CD4-positive, alpha-beta T cell treated with Interleukin-4 for 1 hour (primary cell): ENCODE data around the gene SLC12A3.
"Not testable (repeated sequence)": the region's sequence is repeated elsewhere in the genome, so short reads cannot be mapped to it uniquely, and the experiment has no call there.

Experiments used
- DNase-seq, 2 donors: peaks; one replicate each; pipeline ENCODE4 v3.0.0-alpha.2; 2020 to 2022

SLC12A3 gene

DNA sequence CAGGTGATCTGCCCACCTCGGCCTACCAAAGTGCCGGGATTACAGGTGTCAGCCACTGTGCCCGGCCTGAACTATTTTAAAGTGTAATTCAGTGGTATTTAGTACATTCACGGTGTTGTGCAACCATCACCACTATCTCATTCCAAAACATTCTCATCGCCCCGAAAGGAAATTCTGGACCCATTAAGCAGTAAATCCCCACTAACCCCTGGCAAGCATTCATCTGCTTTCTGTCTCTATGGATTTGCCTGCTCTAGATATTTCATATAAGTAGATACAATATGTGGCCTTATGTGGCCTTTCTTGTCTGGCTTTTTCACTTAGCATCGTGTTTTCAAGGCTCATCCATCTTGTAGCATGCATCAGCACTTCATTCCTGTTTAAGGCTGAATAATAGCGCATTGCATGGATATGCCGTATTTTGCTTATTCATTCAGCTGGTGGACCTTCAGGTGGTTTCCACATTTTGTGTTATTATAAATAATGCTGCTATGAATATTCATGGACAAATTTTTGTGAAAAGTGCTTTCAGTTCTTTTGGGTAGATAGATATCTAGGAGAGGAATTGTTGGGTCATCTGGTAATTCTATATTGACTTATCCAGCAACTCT, 58.6 kb downstream of the SLC12A3 start:
- no peak for DNase-seq

DNA sequence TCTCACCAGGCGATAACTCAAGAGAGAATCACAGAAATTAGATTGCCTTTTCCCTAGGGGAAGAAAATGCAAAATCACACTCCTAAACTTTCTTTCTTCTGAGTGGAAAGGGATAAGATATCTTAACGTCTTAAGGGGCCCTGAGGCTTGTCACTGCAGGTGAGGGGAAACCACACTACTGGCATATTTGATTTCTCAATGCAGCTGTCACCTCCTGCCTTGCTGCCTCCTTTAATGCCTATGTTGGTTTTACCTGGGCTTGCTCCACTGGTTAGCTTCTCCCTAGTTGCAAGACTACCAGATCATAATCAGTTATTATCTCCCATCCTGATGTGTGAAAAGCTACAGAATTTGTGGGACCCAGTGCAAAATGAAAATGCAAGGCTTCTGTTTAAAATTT, 62.5 kb downstream of the SLC12A3 start:
- DNase-seq: no peak

DNA sequence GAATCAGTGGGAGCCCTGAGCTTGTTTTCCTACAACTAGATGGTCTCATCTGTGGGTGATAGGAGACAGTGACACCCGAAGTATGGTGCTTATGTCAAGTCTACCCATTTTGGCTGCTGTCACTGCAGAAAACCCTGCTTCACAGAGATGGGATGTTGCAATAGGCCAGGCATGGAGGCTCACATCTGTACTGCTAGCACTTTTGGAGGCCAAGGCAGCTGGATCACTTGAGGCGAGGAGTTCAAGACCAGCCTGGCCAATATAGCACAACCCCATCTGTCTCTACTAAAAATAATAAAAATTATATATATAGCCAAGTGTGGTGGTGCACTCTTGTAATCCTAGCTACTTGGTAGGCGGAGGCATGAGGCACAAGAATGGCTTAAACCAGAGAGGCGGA, 64.6 kb downstream of the SLC12A3 start:
- no peak for DNase-seq

DNA sequence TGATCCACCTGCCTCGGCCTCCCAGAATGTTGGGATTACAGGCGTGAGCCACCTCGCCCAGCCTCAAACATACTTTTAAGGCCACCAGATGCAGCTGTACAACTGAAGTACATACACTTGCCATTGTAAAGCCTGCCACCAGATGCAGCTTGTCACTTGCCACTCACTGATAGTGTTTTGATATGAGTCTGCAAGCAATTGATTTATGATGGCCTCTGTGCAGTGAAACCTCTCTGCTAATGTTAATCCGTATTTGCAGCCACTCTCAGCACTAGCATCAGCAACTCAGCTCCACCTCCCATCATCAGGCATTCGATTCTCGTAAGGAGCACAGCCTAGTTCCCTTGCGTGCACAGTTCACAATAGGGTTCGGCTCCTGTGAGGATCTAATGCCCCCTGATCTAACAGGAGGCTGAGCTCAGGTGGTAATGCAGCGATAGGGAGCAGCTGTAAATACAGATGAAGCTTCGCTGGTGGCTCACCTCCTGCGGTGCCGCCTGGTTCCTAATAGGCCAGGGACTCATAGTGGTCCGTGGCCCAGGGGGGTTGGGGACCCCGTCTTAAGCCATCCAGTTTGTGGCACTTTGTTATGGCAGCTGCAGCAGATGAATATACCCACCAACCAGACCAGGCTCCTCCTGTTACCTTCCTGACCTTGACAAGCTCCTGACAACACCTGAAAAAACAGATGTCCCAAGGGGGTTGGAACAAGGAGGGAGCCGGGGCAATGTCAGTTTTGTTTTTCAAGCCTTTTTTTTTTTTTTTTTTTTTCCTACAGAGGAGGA, 65.7 kb downstream of the SLC12A3 start:
- DNase-seq: no peak

DNA sequence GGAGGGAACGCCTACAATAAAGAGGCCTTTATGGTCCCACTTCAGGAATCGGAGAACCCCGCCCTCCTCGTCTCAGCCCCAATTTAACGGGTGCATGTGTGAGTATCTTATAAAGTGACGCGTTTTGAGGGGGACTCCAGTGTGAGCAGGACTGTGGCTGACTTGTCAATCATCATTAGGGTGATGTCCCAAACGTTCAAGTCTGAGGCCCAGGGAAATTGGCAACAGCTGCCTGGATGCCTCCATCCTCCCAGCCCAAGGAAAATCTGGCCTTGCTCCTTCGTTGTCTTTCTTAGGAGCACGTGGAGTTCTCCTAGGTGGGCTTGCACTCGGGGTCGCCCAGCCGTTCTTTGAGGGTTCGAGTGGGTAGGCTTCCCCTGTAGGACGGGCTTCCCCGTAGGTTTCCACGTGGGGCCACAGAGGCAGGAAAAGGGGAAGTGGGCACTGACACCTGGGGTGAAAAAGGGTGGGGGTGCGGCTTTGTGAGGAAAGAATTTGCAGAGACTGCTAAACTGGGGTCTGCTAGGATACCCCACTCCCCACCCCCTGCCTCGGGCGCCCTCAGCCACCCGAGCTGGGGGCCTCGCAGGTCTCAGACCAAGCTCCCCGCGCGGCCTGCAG, 66.4 kb downstream of the SLC12A3 start:
- DNase-seq: no peak

DNA sequence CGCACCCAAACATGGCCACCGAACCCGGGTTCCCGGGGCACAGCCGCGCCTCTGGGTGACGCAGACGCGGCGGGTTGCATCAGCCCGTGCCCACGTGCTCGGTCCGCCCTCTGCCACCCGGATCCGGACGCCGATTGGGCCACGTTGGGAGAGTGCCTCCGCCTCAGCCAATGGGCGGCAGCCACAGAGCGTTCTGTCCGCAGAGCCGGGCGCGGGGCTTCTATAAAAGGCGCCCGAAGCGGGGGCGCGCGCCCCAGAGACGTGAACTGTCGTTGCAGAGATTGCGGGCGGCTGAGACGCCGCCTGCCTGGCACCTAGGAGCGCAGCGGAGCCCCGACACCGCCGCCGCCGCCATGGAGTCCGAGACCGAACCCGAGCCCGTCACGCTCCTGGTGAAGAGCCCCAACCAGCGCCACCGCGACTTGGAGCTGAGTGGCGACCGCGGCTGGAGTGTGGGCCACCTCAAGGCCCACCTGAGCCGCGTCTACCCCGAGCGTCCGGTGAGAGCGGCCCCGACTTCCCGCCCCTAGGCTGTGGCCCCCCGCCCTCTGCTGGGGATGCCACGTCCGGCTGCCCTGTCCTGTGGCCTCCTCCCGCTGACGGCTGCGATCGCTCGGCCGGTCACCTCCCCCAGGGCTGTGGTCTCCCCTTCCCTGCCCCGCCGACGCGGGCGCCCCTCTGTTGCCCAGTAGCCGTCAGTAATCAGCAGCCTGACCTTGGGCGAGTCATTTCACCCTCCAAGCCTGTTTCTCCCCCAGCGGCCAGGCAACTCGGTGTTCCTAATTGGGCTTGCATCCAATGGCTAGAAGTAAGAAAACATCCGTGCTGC, 67.1 kb downstream of the SLC12A3 start, which contains the start of gene HERPUD1:
Gene HERPUD1 (plus strand): TSS at position 251 of the 829 bp plus-strand sequence. CDS start 103 bp downstream, at position 354.
- peak; percentile 99 for DNase-seq

DNA sequence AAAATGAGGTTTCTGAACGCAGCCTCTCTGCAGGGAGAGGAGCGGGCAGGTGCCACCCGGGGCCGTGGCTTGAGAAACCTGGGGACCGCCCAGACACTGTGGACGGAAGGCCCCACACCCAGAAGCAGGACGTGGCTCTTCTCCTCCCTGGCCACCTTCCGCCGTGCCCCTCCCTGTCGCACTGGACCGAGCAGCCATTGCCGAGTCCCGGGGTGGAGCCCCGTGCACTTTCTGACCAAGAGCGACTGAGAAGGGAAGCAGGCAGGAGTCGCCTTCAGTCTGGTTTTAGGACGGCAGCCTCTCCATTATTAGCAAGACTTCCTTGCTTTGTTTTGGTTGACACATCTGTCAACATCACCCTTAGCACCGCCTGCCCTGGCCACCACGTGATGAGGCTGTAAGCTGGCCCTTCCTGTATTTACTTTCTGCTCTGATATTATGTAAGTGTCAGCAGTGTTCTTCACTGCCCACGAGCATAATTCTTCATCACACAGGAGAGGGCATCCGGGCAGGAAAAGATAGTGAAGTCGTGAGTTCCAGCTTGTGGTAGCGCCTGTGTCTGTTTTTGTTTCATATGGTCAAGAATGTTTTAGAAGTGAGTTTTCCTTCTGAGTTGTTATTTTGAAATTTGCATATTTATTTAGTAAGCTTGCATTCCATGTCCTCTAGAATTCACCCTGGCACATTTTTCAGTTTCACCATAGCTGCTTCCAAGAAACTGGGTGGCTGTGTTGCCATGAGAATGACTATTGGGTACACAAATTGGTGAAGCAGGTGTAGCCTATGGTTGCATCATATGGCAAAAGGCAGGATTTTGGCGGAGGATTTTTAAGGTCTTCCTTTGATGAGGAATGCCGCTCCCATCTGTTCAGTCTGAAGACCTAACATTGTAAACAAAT, 68.0 kb downstream of the SLC12A3 start:
- peak; percentile 51 to 70 for DNase-seq

DNA sequence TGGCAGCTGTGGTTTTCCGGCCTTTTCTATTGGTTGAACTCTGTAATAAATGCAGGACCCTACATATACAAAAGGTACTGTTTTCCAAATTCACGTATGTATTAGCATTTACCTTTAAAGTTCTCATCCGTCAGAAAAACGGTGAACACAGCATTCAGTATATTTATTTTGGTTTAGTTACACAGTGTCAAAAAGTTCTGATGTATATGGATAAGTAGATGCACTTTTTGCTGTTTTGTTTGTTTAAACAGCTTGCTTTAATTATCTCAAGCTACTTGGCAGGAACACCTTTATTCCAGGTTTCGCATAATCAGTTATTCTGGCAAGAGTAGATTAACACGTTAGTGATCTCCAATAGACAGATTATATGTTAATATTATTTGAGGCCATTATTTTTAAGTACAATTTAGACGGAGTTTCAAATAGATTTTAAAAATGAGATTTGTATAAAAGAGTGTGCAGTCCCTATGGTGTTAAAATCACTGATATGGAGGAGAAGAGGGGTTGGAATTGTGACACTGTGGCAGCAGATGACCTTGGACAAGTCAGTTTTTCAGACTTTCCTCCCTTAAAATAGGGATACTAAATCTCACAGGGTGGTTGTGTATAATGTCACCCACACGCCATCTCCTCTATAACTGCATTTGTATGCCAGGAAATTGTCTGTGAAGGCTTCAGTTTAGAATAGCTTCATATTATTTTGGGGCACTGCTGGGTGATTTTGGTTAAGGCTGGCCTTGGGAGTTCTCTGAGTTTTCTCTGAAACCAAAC, 69.0 kb downstream of the SLC12A3 start:
- no peak for DNase-seq

DNA sequence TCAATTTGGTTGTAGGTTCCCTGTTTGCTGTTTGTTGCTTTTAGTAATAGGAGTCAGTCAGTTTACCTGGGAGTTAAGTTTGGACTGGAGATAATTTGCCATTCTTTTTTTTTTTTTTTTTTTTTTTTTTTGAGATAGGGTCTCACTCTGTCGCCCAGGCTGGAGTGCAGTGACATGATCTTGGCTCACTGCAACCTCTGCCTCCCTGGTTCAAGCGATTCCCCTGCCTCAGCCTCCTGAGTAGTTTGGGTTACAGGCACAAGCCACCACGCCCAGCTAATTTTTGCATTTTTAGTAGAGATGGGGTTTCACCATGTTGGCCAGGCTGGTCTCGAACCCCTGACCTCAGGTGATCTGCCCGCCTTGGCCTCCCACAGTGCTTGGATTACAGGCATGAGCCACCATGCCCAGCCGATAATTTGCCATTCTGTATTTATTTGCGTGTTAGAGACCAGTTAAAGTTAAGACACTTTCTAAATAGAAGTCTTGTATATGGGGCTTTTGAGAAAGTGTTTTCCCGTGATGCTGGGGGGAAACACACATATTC, 69.7 kb downstream of the SLC12A3 start:
- not testable (repeated sequence) for DNase-seq

DNA sequence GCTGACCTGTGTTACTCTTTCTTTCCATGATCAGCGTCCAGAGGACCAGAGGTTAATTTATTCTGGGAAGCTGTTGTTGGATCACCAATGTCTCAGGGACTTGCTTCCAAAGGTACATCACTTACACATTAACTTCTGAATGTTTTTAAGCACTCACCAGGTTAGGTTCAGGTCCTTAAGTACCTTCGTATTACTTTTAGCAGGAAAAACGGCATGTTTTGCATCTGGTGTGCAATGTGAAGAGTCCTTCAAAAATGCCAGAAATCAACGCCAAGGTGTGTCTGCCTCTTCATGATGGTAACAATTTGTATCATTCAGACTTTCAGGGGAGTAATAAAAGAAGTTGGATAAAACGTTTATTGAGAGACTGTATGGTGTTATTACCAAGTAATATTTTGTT, 70.2 kb downstream of the SLC12A3 start:
- DNase-seq: no peak

DNA sequence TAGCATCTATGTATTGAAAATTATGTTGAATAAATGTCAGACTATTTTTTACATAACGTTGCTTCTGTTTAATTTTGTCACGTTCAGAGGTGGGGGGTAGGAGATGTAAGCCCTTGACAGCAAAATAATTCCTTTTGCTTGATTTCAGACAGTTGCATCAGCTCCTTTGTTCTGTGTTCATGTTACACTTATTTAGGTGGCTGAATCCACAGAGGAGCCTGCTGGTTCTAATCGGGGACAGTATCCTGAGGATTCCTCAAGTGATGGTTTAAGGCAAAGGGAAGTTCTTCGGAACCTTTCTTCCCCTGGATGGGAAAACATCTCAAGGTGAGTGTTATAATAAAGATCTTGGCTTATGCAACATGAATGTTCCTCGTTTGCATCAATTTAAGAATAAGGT, 71.5 kb downstream of the SLC12A3 start:
- DNase-seq: no peak

DNA sequence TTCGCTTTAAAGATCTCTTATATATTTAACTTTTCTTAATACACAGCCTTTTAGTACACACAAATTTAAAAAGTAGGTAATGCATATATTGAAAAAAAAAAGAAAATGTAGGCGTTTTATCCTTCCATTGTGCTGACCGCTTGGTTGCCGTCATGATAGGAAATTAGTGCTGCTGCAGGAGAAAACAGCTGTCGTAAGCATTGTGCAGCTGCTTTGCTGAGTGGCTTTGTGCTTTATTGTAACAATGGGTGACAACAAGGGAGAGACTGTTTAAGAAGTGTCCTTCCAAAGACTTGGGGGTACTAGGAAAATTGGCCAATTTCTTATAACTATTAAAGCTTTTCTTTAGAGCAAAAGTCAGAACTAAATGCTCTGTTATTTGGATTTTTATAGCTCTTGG, 71.9 kb downstream of the SLC12A3 start:
- no peak for DNase-seq

DNA sequence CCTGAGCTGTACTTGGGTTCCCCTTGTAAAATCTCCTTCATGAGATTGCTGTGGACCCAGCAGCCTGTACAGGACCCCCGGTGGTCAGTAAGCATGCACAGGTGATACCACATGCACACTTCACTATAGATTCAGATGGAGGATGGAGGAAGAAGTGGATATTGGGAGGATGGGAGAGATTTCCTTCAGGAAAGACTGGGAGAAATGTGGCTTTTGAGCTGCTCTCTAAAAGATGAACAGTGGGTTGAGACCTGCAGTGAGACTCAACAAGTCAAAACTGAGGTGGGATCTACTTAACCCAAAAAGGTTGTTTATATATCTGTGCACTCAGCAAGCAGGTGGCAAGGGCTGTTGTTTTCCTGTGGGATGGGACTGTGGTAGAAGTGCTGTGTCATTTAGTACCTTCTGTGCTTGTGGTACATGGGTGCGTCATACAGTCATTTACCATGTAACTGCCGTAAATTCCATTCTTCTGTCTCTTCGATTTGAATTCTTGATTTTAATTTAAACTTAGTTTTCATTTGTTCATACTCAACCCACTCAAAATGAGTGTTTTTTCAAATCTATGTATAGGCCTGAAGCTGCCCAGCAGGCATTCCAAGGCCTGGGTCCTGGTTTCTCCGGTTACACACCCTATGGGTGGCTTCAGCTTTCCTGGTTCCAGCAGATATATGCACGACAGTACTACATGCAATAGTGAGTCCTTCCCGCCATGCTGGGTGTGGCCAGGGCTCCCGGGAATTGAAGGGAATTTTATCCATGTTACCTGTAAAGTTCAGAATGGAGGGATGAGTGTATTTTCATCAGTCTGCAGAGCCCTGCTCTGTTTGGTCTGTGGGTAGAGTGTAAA, 73.9 kb downstream of the SLC12A3 start:
- DNase-seq: peak; percentile 25 to 55

DNA sequence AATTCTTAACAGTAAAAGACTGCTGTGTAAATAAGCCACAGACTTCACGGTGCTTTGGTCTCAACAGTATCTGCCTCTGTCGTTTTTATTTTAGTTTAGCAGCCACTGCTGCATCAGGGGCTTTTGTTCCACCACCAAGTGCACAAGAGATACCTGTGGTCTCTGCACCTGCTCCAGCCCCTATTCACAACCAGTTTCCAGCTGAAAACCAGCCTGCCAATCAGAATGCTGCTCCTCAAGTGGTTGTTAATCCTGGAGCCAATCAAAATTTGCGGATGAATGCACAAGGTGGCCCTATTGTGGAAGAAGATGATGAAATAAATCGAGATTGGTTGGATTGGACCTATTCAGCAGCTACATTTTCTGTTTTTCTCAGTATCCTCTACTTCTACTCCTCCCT, 74.8 kb downstream of the SLC12A3 start:
- peak in 1 of 2 donors; percentile 24 for DNase-seq

DNA sequence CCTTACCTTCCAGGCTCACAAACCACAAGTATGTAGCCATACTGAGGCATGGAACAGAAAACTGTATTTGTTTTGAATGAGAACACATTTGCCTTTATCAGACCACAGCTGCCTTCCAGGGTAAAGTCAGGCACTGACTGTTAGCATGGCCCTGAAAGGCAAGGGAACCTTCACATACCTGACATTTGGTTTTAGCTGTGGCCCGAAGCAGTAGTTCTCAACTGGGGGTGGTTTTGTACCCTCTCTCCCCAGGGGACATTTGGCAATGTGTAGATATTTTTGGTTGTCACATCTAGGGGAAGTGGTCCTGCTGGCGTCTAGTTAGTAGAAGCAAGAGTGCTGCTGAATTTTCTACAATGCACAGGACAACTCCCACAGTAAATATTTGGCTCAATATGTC, 76.1 kb downstream of the SLC12A3 start:
- no peak for DNase-seq

DNA sequence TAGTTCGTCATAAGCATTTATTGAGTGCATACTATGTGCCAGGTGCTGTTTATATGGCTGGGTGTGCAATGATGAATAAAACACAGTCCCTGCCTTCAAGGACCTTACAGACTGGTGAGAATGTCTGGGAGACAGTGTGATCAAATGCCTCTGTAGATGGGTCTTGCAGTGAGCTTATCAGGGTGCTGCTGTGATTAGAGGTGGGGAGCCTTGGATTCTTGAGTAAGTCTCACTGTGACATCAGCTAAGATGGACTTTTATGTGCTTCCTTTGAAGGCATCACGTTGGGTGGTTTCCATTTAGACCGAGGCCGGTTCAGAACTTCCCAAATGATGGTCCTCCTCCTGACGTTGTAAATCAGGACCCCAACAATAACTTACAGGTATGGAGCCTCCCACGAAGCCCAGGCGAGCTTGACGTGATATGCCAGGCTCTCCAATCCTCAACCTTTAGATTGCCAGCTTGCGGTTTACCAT, 76.9 kb downstream of the SLC12A3 start:
- DNase-seq: no peak

DNA sequence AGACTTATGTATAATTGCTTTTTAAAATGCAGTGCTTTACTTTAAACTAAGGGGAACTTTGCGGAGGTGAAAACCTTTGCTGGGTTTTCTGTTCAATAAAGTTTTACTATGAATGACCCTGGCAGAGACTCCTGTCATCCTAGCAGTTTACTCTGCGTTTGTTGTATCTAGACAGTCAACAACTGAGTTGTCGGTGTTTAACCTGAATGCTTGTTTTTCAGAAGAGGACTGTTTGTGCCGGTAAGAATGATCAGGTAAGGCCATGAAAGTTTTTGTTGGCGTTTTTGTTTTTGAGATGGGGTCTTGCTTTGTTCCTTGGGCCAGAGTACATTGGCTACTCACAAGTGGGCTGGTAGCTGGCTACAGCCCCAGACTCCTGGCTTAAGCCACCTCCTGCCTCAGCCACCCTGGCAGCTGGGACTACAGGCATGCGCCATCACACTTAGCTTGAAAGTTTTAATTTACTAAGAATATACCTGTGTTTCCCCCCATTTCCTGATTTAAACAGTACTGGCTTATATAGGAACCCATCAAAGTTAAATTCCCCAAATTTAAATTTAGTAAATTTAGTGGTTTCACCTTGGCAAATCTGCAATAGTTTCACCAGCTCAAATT, 78.9 kb downstream of the SLC12A3 start:
- DNase-seq: no peak

DNA sequence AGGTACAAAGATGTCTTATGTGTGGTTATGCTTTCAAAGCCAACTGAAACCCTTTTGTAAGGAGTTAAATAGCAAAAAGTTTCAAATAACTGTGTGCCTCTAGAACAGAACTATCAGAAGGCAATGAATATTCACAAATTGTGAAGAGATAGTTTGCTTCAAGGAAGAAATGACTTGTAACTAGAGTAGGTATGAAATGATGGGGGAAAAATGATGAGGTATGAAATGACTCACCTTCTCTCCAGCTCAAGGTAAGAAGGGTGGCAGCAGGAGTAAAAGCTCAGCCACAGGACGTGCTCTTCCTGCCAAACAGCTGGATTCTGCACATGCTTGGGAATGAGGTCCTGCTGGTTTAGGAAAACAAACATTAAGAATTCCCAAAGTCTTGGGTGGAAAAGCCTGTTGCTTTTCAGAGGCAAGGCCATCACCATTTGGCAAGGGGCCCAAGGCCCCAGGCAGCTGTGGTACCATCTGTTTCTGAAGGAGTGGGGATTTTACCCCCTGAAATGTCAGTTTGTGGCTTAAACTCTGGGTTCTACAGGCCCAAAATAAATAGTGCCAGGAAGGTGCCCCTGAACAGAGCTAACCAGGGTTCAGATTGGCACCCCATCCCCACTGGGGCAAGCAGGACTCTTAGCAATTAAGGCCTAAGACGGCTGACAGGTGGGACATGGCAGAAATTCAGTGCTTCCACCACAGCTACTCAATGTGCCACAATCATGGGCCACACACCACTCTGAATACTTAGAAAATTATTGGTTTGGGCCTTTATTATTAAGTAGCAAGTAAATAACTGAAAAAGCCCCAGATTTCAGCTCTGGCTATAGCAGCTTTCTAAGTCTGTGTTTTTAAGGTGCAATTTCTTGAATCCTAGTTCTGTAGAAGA, 80.2 kb downstream of the SLC12A3 start:
- no peak for DNase-seq
